ENCODE data around the gene KCNH6. TPM values are rescaled to one million over a fixed set of nuclear protein-coding genes. Genes with fewer than 3 reads are reported as not detected.

Gene KCNH6
- total RNA-seq, 1 experiment from 2014 or later, result 1.6 TPM

- Histone ChIP-seq H3T11ph (ENCODE audit: low read length) (no peak overlapping the region), H4K5ac (ENCODE audit: insufficient read length, low read depth, low read length) (no peak overlapping the region), H2AFZ (ENCODE audit: low read length) (no peak overlapping the region), H3K14ac (ENCODE audit: insufficient read depth, low read length) (no peak overlapping the region), H3K4me1 (ENCODE audit: insufficient read depth, low read length) (no peaks in the 10 kb centered on the region; the same call in 1 of the 2 replicates), H3K23me2 (ENCODE audit: insufficient read length, low read depth, low read length, poor library complexity, severe bottlenecking) (peaks cover 6% of the 10 kb centered on the region), H3K4me2 (ENCODE audit: insufficient read depth, insufficient read length, low read length) (no peak overlapping the region), H3K79me2 (ENCODE audit: insufficient read depth, low read length) (no peaks in the 10 kb centered on the region), H2BK120ac (ENCODE audit: low read depth, low read length, poor library complexity, severe bottlenecking) (no peak overlapping the region), H3K56ac (ENCODE audit: insufficient read length, low read depth, low read length) (no peak overlapping the region), H3K23ac (ENCODE audit: insufficient read length, low read depth, low read length) (no peak overlapping the region), H2BK12ac (ENCODE audit: insufficient read length, low read depth, low read length) (no peak overlapping the region), H4K20me1 (ENCODE audit: control insufficient read depth, insufficient read depth, insufficient read length) (no peaks in the 10 kb centered on the region), H2AK5ac (ENCODE audit: insufficient read length, low read length) (no peak overlapping the region), H2BK5ac (ENCODE audit: insufficient read length, low read length) (no peak overlapping the region), H3K9me3 (ENCODE audit: control insufficient read depth, low read depth, low read length) (no peaks in the 10 kb centered on the region), H3K27ac (ENCODE audit: insufficient read length, low read depth, low read length) (no peak overlapping the region), H4K91ac (ENCODE audit: insufficient read length, low read depth, low read length) (no peak overlapping the region), H2BK20ac (ENCODE audit: low read depth, low read length, poor library complexity, severe bottlenecking) (no peak overlapping the region), H3K79me1 (ENCODE audit: insufficient read depth, low read depth, low read length, poor library complexity, severe bottlenecking) (no peaks in the 10 kb centered on the region), H2BK15ac (ENCODE audit: low read depth, low read length) (no peak overlapping the region), H3K18ac (ENCODE audit: insufficient read length, low read depth, low read length) (no peak overlapping the region), H3K9ac (ENCODE audit: extremely low read depth, insufficient read length, low read length) (no peak overlapping the region), H3K4ac (ENCODE audit: low read depth, low read length) (no peak overlapping the region), H3K27me3 (ENCODE audit: insufficient read depth, low read length) (no peaks in the 10 kb centered on the region), H4K8ac (replicated peaks; ENCODE audit: insufficient read length, low read depth, low read length) (no peak overlapping the region)
- no peak for TF ChIP-seq CTCF (conservative IDR thresholded peaks at IDR 0.05)
- Mint-ChIP-seq H3K9me3 (no peaks in the 10 kb centered on the region), H3K4me1 (peaks cover 24 to 34% of the 10 kb centered on the region in 2 experiments), H3K4me3 (no peak overlapping the region), H3K27me3 (ENCODE audit: low read depth) (peaks cover 8% of the 10 kb centered on the region), H3K36me3 (ENCODE audit: insufficient read depth in 1 of 3, low read depth in 3 of 3) (no peaks in the 10 kb centered on the region), H3K27ac (no peak overlapping the region)
- no peak for DNase-seq
- WGBS (ENCODE audit: extremely low coverage, insufficient read length, low lambda C conversion rate), result no CpG with 5 or more reads among the region's 5 CpGs
These were observed 3.7 kb downstream of the KCNH6 start for GRCh38 chr17:63526861-63527260.

All from H9 (cell line).